Embryonic facial prominence (tissue), 1 donor: Measurements from ENCODE around the gene PCK1.
"Not testable (repeated sequence)": the region's sequence is repeated elsewhere in the genome, so short reads cannot be mapped to it uniquely, and the experiment has no call there.

Source experiments
- DNase-seq: peaks from one replicate; pipeline ENCODE4 v3.0.0-alpha.2; 2016; ENCODE audit errors: extremely low spot score

The PCK1 gene

GRCh38 chr20:57560554-57561355 lies at the start of gene PCK1:
Gene PCK1 (plus strand): TSS chr20:57561110. CDS start chr20:57561412, 302 bp downstream.
- no peak for DNase-seq

GRCh38 chr20:57511709-57512108 lies 49.2 kb upstream of the PCK1 start:
- not testable (repeated sequence) for DNase-seq

DNA sequence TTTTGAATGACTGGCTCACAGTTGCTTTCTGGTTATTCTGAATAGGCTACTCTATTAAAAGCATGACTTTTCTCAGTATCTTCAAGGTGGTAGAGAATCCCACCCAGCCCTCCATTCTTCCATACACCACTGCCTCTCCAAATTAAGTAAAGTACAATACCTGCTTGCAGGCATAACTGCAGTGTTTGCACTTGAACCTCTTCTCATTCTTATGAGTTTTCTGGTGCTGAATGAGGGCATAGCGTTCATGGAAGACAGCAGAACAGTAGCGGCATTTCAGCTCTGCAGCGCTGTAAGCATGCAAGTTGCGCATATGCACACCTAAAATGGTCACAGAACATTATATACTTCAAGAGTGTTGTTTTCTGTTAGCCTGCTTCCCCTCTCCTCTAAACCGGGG lies 48.5 kb upstream of the PCK1 start:
- no peak for DNase-seq

DNA sequence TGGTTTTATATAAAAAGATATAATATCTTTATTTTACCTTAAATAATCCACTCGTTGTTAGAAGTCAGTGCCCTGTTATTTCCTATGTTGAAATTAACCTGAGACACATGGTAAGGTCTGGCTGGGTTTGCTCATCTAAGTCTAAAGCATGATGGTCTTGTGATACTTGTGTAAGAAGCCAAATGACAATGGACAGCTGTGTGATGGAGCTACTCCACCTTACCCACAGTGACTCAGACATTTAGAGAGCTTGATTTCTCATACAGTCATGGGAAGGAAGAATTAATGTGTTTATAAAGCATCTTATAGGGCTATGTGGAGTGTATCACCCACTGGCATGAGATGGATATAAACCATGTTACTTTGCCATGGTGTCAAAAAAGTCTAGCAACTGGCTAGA lies 47.7 kb upstream of the PCK1 start:
- no peak for DNase-seq

DNA sequence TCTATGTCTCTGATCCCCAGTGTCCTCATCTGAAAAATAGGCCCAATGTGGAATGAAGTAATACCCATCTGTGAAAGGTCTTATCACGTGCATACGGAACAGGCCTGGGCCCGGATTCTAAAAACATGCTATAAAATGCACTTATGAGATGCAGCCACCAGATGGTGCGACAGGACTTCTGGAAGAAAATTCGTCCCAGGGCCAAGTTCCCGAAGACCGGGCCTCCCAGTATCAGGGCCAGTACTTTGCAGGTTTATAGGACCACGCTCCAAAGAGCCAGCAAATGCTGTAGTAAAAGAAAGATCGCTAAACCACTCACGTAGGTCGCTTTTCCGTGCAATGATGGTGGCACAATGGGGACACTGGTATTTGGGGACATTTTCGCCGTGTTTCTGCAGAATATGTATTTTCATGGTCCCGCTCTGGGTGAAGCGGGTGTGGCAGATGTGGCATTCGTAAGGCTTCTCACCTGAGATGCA lies 46.6 kb upstream of the PCK1 start:
- no peak for DNase-seq

- DNase-seq: no peak
These were observed 43.0 kb upstream of the PCK1 start for GRCh38 chr20:57517904-57518303.

GRCh38 chr20:57522380-57523140 lies 38.4 kb upstream of the PCK1 start:
- no peak for DNase-seq

DNA sequence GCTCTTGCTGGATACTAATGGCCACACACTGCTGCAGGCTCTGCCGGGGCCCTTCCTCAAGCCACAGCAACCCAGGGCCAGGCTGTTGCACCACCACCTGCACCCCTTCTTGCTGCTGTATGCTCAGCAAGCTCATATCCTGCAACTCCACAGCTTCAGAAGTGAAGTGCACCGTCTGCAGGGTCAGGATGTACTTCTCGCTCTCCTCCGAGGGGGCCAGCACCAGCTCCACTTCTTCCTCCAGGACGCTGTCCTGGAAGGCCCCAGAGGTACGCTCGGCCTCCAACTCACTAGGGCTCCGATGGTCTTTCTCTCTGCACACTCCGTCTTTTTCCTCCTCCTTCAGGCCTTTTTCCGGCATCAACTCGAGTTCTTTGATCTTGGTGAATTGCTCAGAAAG lies 37.1 kb upstream of the PCK1 start:
- DNase-seq: no peak

DNA sequence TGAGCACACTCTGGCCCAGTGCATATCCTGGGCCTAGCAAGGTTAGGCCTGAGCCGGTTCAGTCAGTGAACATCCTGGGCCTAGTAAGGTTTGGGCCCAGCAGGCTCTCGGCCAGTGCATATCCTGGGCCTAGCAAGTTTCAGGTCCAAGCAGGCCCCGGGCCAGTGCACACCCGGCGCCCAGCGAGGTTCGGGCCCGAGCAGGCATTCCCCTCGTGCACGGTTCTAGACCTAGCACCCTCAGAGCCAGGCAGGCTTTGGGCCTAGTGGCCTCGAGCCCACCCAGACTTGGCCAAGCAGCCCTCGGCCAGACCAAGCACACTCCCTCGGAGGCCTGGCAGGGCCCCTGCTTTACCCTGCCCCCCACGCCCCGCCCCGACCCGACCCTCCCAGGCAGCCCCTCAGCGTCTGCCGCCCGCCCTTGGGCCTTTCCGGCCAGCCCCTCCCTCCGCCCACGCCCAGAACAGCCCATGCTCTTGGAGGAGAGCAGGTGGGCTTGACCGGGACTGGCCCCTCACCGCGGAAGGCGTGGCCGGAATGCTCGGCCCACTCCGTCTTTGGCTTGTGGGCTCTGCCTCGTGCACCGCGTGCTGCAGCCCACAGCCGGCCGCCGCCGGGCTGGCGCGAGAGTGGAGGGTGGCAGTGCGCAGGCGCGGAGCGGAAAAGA lies 36.3 kb upstream of the PCK1 start, which contains the start of gene CTCFL:
TSS of gene CTCFL (minus strand) at position 630 of the 666 bp plus-strand sequence. CDS start 935 bp downstream, outside the sequence.
- no peak for DNase-seq

DNA sequence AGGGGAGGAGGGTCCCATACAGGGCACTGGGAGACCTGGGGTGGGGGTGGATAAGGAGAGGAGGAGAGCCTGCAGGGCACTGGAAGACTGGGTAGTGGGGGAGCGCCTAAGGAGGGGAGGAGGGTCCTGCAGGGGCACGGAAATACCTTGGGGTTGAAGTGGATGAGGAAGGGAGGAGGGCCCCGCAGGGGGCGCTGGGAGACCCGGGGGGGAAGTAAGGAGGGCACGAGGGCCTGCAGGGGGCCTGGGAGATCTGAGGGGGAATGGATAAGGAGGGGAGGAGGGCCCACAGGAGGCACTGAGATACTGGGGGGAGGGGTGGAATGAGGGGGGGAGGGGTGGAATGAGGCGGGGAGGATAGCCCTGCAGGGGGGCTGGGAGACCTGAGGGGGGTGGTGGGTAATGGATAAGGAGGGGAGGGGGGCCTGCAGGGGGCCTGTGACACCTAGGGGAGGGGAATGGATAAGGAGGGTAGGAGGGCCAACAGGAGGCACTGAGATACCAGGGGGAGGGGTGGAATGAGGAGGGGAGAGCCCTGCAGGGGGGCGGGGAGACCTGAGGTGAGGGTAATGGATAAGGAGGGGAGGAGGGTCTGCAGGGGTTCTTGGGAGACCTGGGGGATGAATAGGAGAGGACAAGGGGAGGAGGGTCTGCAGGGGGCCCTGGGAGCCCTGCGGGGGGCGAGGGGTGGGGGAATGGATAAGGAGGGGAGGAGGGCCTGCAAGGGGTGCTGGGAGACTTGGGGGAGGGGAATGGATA lies 35.4 kb upstream of the PCK1 start:
- DNase-seq: no peak

DNA sequence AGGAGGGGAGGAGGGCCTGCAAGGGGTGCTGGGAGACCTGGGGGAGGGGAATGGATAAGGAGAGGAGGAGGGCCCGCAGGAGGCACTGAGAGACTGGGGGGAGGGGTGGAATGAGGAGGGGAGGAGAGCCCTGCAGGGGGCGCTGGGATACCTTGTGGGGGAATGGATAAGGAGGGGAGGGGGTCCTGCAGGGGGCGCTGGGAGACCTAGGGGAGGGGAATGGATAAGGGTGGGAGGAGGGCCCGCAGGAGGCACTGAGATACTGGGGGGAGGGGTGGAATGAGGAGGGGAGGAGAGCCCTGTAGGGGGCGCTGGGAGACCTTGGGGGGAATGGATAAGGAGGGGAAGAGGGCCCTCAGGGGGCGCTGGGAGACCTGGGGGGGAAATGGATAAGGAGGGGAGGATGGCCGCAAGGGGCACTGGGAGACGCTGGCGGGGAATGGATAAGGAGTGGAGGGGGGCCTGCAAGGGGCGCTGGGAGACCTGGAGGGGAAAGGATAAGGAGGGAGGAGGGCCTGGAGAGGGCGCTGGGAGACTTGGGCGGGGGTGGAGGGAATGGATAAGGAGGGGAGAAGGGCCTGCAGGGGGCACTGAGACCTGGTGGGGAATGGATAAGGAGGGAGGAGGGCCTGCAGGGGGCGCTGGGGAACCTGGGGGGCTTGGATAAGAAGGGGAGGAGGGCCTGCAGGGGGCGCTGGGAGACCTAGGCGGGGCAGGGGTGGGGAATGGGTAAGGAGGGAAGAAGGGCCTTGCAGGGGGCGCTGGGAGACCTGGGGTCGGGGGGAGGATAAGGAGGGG lies 34.6 kb upstream of the PCK1 start:
- no peak for DNase-seq

DNA sequence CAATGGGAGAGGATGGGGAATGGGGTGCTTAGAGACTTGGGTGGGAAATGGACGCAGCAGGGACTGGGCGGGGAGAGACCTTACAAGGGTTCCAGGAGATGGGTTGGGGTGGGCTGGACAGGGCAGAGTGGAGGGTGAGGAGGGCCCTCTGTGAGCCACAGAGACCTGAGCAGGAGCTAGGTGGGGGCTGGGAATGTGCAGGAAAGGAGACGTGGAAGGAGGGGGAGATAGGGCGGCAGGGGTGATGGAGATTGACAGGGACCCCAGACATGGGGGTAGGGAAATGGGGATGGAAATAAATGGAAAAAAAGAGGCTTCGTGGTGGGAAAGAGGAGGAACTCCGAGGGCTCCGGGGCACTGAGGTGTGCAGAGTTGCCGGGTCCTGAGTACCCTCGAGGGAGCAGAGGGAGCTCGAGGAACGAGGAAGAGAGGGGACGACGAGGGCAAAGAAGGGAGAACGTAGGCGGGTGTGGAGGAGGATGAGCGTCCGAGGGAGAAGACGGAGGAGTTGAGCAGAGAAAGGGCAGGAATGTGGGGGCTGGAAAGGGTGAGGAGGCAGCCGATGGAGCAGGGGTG lies 33.9 kb upstream of the PCK1 start:
- DNase-seq: no peak

- DNase-seq: no peak
These were observed 33.2 kb upstream of the PCK1 start for GRCh38 chr20:57527728-57528127.

- no peak for DNase-seq
These were observed 32.8 kb upstream of the PCK1 start for GRCh38 chr20:57528148-57528547.

DNA sequence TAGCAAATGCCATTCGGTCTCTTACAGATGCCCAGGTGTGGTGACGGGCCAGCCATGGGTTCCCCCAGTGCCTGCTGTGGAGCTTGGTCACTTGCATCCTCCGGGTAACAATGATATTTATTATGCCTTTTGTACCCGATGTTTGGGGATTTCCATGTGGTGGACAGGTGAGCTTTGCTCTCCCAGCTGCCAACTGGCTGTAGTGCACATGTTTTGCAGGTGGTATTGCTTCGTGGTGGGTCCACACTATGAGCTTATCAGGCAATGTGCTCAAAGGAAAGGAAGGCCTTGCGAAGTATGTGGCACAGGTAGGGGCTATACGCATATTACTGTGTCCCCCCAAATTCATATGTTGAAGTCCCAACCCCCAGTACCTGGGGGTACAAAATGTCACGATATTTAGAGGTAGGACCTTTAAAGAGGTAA lies 31.7 kb upstream of the PCK1 start:
- no peak for DNase-seq

DNA sequence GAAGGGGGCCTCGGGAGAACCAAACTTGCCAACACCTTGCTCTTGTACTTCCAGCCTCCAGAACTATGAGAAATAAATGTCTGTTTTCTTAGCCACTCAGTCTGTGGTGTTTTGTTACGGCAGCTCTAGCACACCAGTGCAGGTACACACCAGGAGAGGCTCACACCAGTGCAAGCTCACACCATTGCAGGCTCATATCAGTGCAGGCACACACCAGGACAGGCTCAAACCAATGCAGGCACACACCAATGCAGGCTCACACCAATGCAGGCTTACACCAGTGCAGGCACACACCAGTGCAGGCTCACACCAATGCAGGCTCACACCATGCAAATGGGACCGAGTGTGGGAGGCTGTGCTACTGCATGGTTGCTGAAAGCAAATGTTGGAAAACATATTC lies 31.1 kb upstream of the PCK1 start:
- no peak for DNase-seq

GRCh38 chr20:57530327-57530981 lies 30.5 kb upstream of the PCK1 start:
- no peak for DNase-seq

DNA sequence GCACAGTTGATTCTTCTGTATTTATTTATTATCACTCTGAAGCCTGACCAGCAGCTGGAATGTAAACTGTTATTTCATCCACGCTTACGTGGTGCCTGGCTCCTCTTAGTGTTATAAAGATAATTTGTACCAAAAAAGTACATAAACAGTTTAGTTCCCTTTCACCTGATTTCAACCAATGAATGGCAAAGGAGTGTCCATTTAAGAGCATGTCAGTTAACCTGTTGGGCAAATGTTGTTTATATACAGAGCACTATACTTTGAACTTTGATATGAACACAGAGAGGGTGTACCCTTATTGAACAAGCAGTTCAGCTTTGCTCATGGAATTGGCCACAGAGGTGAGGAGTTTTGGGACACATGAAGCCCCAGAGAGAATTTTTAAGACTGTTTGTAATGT lies 28.8 kb upstream of the PCK1 start:
- no peak for DNase-seq

DNA sequence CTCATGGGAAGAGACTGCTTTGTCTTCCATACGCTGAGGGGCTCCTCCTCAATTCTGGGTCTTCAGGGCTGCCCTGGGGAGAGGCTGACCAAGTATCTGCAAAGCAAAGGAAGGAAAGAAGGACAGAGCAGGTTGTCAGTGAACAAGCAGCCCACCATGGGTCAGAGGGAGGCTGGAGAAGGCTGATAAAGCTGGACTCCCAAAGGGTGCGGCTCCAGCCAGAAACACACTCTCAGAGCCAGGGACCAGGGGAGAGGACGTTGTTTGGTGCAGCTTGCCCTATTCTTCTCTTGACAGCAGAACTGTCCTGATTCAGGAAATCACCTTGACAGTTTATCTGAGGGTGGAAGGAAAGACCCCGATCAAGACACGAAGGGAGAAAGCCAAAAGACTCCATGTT lies 25.6 kb upstream of the PCK1 start:
- no peak for DNase-seq
